ENCODE measurements around the gene FGF18. TPM values are rescaled to one million over a fixed set of nuclear protein-coding genes. Genes with fewer than 3 reads are reported as not detected.
A peak's percentile ranks its signal among the peaks of the same experiment; 100 is the strongest.

Gene FGF18
- total RNA-seq, 2 donors from 2014 or later = 0.12 to 0.17 TPM

GRCh38 chr5:171444582-171444981, 25.1 kb downstream of the FGF18 start:
- H3K4me1 Mint-ChIP-seq (ENCODE audit: low read depth) = no peaks in the 10 kb centered on the region
- H3K27ac Mint-ChIP-seq = no peak overlapping the region
- DNase-seq (no peak), ATAC-seq (replicated peaks in 1 of 2) (no peak)
- H3K27me3 Mint-ChIP-seq (ENCODE audit: low read depth) = peaks cover 19% of the 10 kb centered on the region
- H3K4me3 Mint-ChIP-seq = no peak overlapping the region
- H3K9me3 Mint-ChIP-seq = no peaks in the 10 kb centered on the region
- H3K36me3 Mint-ChIP-seq (ENCODE audit: insufficient read depth in 2 of 2) = no peaks in the 10 kb centered on the region

GRCh38 chr5:171445644-171446516, 26.4 kb downstream of the FGF18 start:
- H3K36me3 Mint-ChIP-seq (ENCODE audit: insufficient read depth in 2 of 2) = no peaks in the 10 kb centered on the region
- no peak overlapping the region for H3K4me3 Mint-ChIP-seq
- no peak for ATAC-seq (replicated peaks in 1 of 2)
- no peaks in the 10 kb centered on the region for H3K9me3 Mint-ChIP-seq
- DNase-seq = no peak
- no peak overlapping the region for H3K27ac Mint-ChIP-seq
- no peaks in the 10 kb centered on the region for H3K4me1 Mint-ChIP-seq (ENCODE audit: low read depth)
- peaks cover 27% of the 10 kb centered on the region for H3K27me3 Mint-ChIP-seq (ENCODE audit: low read depth)

- peaks cover 39% of the 10 kb centered on the region for H3K27me3 Mint-ChIP-seq (ENCODE audit: low read depth)
- no peaks in the 10 kb centered on the region for H3K9me3 Mint-ChIP-seq
- no peak overlapping the region for H3K4me3 Mint-ChIP-seq
- H3K36me3 Mint-ChIP-seq (ENCODE audit: insufficient read depth in 2 of 2) = no peaks in the 10 kb centered on the region
- DNase-seq = no peak
- peaks cover 6% of the 10 kb centered on the region for H3K4me1 Mint-ChIP-seq (ENCODE audit: low read depth)
- no peak overlapping the region for H3K27ac Mint-ChIP-seq
- ATAC-seq (replicated peaks in 1 of 2) = no peak
Measured at GRCh38 chr5:171447226-171447625, 27.8 kb downstream of the FGF18 start.

- no peaks in the 10 kb centered on the region for H3K36me3 Mint-ChIP-seq (ENCODE audit: insufficient read depth in 2 of 2)
- peaks cover 6% of the 10 kb centered on the region for H3K4me1 Mint-ChIP-seq (ENCODE audit: low read depth)
- no peaks in the 10 kb centered on the region for H3K9me3 Mint-ChIP-seq
- no peak overlapping the region for H3K27ac Mint-ChIP-seq
- peaks cover 61% of the 10 kb centered on the region for H3K27me3 Mint-ChIP-seq (ENCODE audit: low read depth)
- DNase-seq (no peak), ATAC-seq (replicated peaks in 1 of 2) (no peak)
- H3K4me3 Mint-ChIP-seq = no peak overlapping the region
Measured at GRCh38 chr5:171449426-171449825, 30.0 kb downstream of the FGF18 start.

- H3K4me3 Mint-ChIP-seq = peak overlapping the region; percentile 42 to 79
- no peak overlapping the region for H3K27ac Mint-ChIP-seq
- peak in 1 of 2 donors; percentile 58 for ATAC-seq (replicated peaks in 1 of 2)
- DNase-seq = peak; percentile 15 to 22
- H3K4me1 Mint-ChIP-seq (ENCODE audit: low read depth) = peaks cover 6% of the 10 kb centered on the region
- no peaks in the 10 kb centered on the region for H3K9me3 Mint-ChIP-seq
- H3K36me3 Mint-ChIP-seq (ENCODE audit: insufficient read depth in 2 of 2) = no peaks in the 10 kb centered on the region
- peaks cover 68% of the 10 kb centered on the region for H3K27me3 Mint-ChIP-seq (ENCODE audit: low read depth)
Measured at GRCh38 chr5:171450423-171451331, 31.2 kb downstream of the FGF18 start.

- Mint-ChIP-seq H3K4me1 (ENCODE audit: low read depth) (peaks cover 6% of the 10 kb centered on the region), H3K36me3 (ENCODE audit: insufficient read depth in 2 of 2) (no peaks in the 10 kb centered on the region), H3K27ac (no peak overlapping the region), H3K4me3 (peak overlapping the region; percentile 31 to 79), H3K9me3 (no peaks in the 10 kb centered on the region), H3K27me3 (ENCODE audit: low read depth) (peaks cover 71% of the 10 kb centered on the region)
- ATAC-seq (replicated peaks in 1 of 2) = no peak
- no peak for DNase-seq
Measured at GRCh38 chr5:171451421-171451820, 32.0 kb downstream of the FGF18 start.

- no peak overlapping the region for H3K27ac Mint-ChIP-seq
- DNase-seq = no peak
- H3K27me3 Mint-ChIP-seq (ENCODE audit: low read depth) = peaks cover 65% of the 10 kb centered on the region
- peaks cover 6% of the 10 kb centered on the region for H3K4me1 Mint-ChIP-seq (ENCODE audit: low read depth)
- H3K36me3 Mint-ChIP-seq (ENCODE audit: insufficient read depth in 2 of 2) = no peaks in the 10 kb centered on the region
- H3K9me3 Mint-ChIP-seq = no peaks in the 10 kb centered on the region
- ATAC-seq (replicated peaks in 1 of 2) = no peak
- no peak overlapping the region for H3K4me3 Mint-ChIP-seq
Measured at GRCh38 chr5:171453056-171453725, 33.7 kb downstream of the FGF18 start.

GRCh38 chr5:171453988-171454387, 34.5 kb downstream of the FGF18 start:
- no peak overlapping the region for H3K27ac Mint-ChIP-seq
- ATAC-seq (replicated peaks in 1 of 2) (no peak), DNase-seq (no peak)
- no peaks in the 10 kb centered on the region for H3K9me3 Mint-ChIP-seq
- H3K27me3 Mint-ChIP-seq (ENCODE audit: low read depth) = peaks cover 57% of the 10 kb centered on the region
- H3K36me3 Mint-ChIP-seq (ENCODE audit: insufficient read depth in 2 of 2) = no peaks in the 10 kb centered on the region
- peaks cover 6% of the 10 kb centered on the region for H3K4me1 Mint-ChIP-seq (ENCODE audit: low read depth)
- no peak overlapping the region for H3K4me3 Mint-ChIP-seq

- Mint-ChIP-seq H3K4me3 (no peak overlapping the region), H3K27me3 (ENCODE audit: low read depth) (peaks cover 56% of the 10 kb centered on the region), H3K4me1 (ENCODE audit: low read depth) (peaks cover 6% of the 10 kb centered on the region), H3K36me3 (ENCODE audit: insufficient read depth in 2 of 2) (no peaks in the 10 kb centered on the region), H3K27ac (no peak overlapping the region), H3K9me3 (no peaks in the 10 kb centered on the region)
- ATAC-seq (replicated peaks in 1 of 2) = no peak
- DNase-seq = no peak
Measured at GRCh38 chr5:171454549-171454948, 35.1 kb downstream of the FGF18 start.

GRCh38 chr5:171455522-171455921, 36.1 kb downstream of the FGF18 start:
- peaks cover 6% of the 10 kb centered on the region for H3K4me1 Mint-ChIP-seq (ENCODE audit: low read depth)
- H3K36me3 Mint-ChIP-seq (ENCODE audit: insufficient read depth in 2 of 2) = no peaks in the 10 kb centered on the region
- DNase-seq = no peak
- H3K27ac Mint-ChIP-seq = no peak overlapping the region
- no peaks in the 10 kb centered on the region for H3K9me3 Mint-ChIP-seq
- peaks cover 50% of the 10 kb centered on the region for H3K27me3 Mint-ChIP-seq (ENCODE audit: low read depth)
- no peak overlapping the region for H3K4me3 Mint-ChIP-seq
- ATAC-seq (replicated peaks in 1 of 2) = no peak

- ATAC-seq (replicated peaks in 1 of 2) (no peak), DNase-seq (no peak)
- Mint-ChIP-seq H3K4me3 (no peak overlapping the region), H3K27me3 (ENCODE audit: low read depth) (peaks cover 37% of the 10 kb centered on the region), H3K36me3 (ENCODE audit: insufficient read depth in 2 of 2) (no peaks in the 10 kb centered on the region), H3K4me1 (ENCODE audit: low read depth) (no peaks in the 10 kb centered on the region), H3K27ac (no peak overlapping the region), H3K9me3 (no peaks in the 10 kb centered on the region)
Measured at GRCh38 chr5:171457208-171457981, 37.9 kb downstream of the FGF18 start.

- ATAC-seq (replicated peaks in 1 of 2) = no peak
- H3K4me3 Mint-ChIP-seq = no peak overlapping the region
- H3K27me3 Mint-ChIP-seq (ENCODE audit: low read depth) = peaks cover 24% of the 10 kb centered on the region
- H3K4me1 Mint-ChIP-seq (ENCODE audit: low read depth) = no peaks in the 10 kb centered on the region
- H3K9me3 Mint-ChIP-seq = no peaks in the 10 kb centered on the region
- DNase-seq = no peak
- H3K27ac Mint-ChIP-seq = no peak overlapping the region
- H3K36me3 Mint-ChIP-seq (ENCODE audit: insufficient read depth in 2 of 2) = no peaks in the 10 kb centered on the region
Measured at GRCh38 chr5:171459839-171460238, 40.4 kb downstream of the FGF18 start.
